GM12891 (cell line): Measurements from ENCODE around the gene CYB561D1.

Source experiments
- PAX5 ChIP-seq: IDR thresholded peaks from 2 replicates; pipeline ENCODE4 v1.6.1; 2011; ENCODE audit warnings: low read length, moderate library complexity, mild to moderate bottlenecking; ENCODE audit not compliant: insufficient read depth, severe bottlenecking
- POLR2A ChIP-seq: IDR thresholded peaks from 2 replicates; pipeline ENCODE4 v1.6.1; 2011; ENCODE audit warnings: low read depth, low read length, control low read depth
- POLR2AphosphoS5 ChIP-seq: IDR thresholded peaks from 2 replicates; pipeline ENCODE4 v1.6.1; 2011; ENCODE audit warnings: low read depth, low read length, control low read depth
- POU2F2 ChIP-seq: IDR thresholded peaks from 2 replicates; pipeline ENCODE4 v1.6.1; 2011; ENCODE audit warnings: low read depth, mild to moderate bottlenecking, control low read depth, low read length, moderate library complexity
- SPI1 ChIP-seq: IDR thresholded peaks from 2 replicates; pipeline ENCODE4 v1.6.1; 2011; ENCODE audit warnings: low read depth, low read length, control low read depth
- TAF1 ChIP-seq: IDR thresholded peaks from 2 replicates; pipeline ENCODE4 v1.6.1; 2011; ENCODE audit warnings: low read depth, low read length, control low read depth

- no peak for TF ChIP-seq POLR2A
- TF ChIP-seq POLR2AphosphoS5: no peak
- TF ChIP-seq TAF1: no peak
- TF ChIP-seq PAX5: no peak
- TF ChIP-seq SPI1: no peak
- TF ChIP-seq POU2F2: no peak
These were observed 4.4 kb downstream of the CYB561D1 start for GRCh38 chr1:109498161-109498801.
